Suprapubic skin (tissue), 4 donors: ENCODE measurements around the gene CRYGC.

Source experiments
- EP300 ChIP-seq: sonication (generic); formaldehyde crosslinking; IDR thresholded peaks from one replicate; pipeline ENCODE4 v1.6.1; 2017; ENCODE audit warnings: antibody characterized with exemption
- POLR2A ChIP-seq, 2 donors: fragments of 450-650 bp; IDR thresholded peaks; one replicate each; pipeline ENCODE4 v1.6.1; 2017; ENCODE audit warnings: antibody characterized with exemption in 2 of 2, mild to moderate bottlenecking in 2 of 2, moderate library complexity in 2 of 2
- POLR2AphosphoS5 ChIP-seq, 3 donors: sonication (generic); formaldehyde crosslinking; IDR thresholded peaks; one replicate each; pipeline ENCODE4 v1.6.1; 2017; ENCODE audit warnings: antibody characterized with exemption in 3 of 3
- TF ChIP-seq, protein P1 (sequence below), 2 donors: fragments of 200-600 bp in 1 of 2; fragments of 450-650 bp in 1 of 2; sonication (generic) in 1 of 2; IDR thresholded peaks; one replicate each; pipeline ENCODE4 v1.5.1; 2016 to 2019; ENCODE audit warnings: antibody characterized with exemption in 2 of 2, mild to moderate bottlenecking in 1 of 2, moderate library complexity in 1 of 2

DNA sequence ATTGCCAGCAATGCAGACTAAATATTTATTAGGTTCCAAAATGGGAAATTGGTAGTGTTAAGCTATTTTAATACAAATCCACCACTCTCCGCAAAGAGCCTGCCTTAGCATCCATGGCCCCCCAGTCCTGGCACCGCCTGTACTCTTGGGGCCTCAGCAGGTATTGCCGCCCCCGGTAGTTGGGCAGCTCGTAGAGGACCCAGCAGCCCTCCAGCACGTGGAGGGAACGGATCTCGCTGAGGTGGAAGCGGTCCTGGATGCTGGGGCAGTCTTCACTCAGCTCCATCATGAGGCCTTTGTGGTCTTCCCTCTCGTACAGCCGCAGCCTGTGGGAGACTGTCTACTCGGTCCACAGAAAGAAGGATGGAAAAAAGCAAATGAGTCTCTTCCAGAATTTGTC lies 1.5 kb downstream of the CRYGC start:
- TF ChIP-seq POLR2A (IDR thresholded peaks at IDR 0.05): no peak
- TF ChIP-seq, protein P1, sequence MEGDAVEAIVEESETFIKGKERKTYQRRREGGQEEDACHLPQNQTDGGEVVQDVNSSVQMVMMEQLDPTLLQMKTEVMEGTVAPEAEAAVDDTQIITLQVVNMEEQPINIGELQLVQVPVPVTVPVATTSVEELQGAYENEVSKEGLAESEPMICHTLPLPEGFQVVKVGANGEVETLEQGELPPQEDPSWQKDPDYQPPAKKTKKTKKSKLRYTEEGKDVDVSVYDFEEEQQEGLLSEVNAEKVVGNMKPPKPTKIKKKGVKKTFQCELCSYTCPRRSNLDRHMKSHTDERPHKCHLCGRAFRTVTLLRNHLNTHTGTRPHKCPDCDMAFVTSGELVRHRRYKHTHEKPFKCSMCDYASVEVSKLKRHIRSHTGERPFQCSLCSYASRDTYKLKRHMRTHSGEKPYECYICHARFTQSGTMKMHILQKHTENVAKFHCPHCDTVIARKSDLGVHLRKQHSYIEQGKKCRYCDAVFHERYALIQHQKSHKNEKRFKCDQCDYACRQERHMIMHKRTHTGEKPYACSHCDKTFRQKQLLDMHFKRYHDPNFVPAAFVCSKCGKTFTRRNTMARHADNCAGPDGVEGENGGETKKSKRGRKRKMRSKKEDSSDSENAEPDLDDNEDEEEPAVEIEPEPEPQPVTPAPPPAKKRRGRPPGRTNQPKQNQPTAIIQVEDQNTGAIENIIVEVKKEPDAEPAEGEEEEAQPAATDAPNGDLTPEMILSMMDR (IDR thresholded peaks at IDR 0.05): no peak
- no peak for TF ChIP-seq EP300
- no peak for TF ChIP-seq POLR2AphosphoS5 (IDR thresholded peaks at IDR 0.05)
